GM12872 (cell line): ENCODE measurements around the gene SLC25A21.

Source experiments
- TF ChIP-seq, protein P1 (sequence below): IDR thresholded peaks from 3 replicates; pipeline ENCODE4 v1.5.1; 2011; ENCODE audit warnings: low read depth, mild to moderate bottlenecking, low read length, moderate library complexity; ENCODE audit not compliant: insufficient read depth

Gene SLC25A21

DNA sequence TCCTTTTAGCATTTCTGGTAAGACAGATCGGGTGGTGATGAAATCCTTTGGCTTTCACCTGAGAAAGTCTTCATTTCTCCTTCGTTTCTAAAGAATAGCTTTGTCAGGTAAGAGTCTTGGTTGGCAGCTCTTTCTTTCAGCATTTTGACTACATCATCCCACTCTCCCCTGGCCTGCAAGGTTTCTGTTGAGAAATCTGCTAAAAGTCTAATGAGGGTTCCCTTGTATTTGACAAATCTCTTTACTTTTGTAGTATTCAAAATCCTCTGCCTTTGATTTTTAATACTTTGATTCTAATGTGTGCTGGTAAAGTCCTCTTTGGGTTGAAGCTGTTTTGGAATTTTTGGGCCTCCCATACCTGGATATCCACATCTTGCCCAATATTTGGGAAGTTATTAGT is 390.5 kb downstream of the SLC25A21 start:
- TF ChIP-seq, protein P1, sequence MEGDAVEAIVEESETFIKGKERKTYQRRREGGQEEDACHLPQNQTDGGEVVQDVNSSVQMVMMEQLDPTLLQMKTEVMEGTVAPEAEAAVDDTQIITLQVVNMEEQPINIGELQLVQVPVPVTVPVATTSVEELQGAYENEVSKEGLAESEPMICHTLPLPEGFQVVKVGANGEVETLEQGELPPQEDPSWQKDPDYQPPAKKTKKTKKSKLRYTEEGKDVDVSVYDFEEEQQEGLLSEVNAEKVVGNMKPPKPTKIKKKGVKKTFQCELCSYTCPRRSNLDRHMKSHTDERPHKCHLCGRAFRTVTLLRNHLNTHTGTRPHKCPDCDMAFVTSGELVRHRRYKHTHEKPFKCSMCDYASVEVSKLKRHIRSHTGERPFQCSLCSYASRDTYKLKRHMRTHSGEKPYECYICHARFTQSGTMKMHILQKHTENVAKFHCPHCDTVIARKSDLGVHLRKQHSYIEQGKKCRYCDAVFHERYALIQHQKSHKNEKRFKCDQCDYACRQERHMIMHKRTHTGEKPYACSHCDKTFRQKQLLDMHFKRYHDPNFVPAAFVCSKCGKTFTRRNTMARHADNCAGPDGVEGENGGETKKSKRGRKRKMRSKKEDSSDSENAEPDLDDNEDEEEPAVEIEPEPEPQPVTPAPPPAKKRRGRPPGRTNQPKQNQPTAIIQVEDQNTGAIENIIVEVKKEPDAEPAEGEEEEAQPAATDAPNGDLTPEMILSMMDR, result no peak

DNA sequence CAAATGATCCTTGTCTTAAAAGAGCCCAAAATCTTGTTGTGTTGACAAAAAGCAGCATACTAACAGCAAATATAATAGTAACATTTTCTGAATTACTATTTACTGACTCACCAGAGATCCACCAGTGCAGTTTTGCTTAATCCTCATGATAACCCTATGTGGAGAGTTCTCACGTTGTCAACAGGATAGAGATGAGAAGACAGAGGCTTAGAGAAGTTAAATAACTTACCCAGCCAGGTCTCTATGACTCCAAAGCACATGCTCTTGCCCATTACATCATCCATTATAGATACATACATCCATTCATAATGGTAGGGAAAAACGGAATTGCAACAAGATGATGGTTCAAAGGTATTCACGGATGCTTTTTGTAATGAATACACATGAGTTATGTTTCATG is 398.8 kb downstream of the SLC25A21 start:
- TF ChIP-seq, protein P1, result no peak

DNA sequence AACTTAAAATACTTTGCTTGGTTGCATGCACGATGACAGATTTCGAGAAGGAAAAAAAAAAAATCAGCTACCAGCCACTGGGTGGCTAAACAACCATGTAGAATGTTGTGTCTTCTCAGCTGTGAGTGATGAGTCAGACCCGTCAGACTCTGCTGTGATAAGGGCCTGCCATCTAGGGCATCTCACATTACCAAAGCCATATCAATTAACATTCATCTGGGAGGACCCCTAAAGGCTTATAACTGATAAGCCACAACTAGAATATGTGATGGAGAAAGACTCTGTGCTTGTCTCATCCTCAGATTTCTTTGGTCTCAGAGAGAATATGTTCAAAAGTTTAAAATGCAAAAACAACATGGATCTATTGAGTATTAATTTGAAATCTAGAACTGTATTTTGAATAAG is 399.3 kb downstream of the SLC25A21 start:
- TF ChIP-seq, protein P1, result peak; percentile 7; the same call in 1 of the 3 replicates

DNA sequence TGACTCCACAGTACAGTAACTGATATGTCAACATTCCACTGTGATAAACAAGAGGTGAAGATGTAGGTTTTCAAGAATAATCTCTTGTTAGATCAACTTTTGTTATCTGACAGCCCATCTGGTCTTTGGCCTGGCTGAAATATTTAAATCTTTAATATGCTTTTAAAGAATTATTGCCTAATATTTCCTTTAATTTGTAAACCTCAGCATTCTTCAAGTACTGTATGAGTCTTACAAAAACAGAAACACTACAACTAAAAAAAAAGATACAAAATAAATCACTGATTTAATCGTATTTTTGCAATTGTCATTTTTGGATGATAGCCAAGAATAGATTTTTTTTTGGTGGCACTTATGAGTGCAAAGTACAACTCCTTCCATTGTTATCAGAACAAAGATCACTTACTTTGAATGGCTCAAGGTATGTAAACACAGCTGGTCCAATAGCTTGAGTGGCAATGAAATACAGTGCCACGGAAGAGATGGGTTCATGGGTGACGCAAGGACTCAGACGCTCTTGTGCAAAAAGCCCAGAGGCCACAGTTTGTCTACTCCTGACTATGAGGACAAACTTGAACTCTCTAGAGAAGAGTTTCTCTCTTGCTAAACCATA is 401.3 kb downstream of the SLC25A21 start:
- TF ChIP-seq, protein P1, result no peak

DNA sequence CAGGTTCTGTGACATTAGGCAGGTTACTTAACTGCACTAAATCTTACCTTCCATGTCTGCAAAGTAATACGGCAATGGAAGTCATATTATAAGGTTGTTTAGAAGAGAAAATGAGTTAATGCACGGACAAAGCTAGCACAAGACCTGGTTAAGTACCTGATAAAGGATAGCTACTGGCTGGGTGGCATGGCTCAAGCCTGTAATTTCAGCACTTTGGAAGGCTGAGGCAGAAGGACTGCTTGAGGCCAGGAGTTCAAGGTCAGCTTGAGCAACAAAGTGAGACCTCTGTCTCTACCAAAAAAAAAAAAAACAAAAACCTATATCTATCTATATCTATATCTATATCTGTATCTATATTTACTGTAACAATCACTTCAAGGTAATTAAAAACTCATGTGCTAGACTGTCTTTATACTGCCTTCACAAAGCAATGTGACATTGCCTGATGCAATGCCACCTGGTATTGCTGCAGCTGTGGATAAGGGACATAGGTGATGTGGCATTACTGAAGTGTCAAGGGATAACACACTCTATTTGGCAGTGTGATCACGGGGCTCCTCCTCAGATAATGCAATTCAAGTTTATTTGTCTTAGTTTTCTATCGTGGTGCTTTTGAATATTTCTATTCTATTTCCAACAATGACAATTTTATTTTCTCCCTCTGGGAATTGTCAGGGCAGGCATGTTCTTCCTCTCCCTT is 403.6 kb downstream of the SLC25A21 start:
- TF ChIP-seq, protein P1, result no peak

DNA sequence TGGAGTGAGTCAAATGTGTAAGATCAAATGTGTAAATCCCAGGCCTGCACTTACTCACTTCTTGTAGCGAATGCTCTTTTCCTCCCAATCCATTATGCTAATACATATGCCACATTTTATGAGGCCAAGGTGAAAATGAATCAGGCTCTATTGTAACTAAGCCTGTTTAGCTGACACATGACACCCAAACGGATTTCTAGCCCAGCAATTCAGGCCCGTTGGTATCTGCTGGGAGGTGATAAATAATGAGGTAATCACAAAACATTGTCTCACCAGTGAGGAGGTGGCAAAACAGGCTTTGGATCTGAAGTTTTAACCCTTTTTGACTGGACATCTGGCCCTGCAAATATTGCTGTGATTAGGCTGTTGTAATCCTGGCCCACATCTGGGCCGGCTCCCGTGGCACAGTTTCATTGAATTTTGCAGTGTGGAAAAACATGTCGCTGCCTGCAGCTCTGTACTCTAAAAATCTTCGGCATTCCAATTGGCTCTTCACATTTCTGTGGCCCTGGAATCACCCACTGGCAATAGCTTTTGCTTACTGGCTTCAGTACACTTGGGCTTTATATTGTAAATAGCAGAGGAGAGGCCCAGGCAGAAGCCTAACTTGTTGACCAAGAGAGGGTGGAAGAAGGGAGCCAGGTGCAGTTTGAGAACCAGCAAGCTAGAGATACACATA is 404.7 kb downstream of the SLC25A21 start:
- TF ChIP-seq, protein P1, result no peak

DNA sequence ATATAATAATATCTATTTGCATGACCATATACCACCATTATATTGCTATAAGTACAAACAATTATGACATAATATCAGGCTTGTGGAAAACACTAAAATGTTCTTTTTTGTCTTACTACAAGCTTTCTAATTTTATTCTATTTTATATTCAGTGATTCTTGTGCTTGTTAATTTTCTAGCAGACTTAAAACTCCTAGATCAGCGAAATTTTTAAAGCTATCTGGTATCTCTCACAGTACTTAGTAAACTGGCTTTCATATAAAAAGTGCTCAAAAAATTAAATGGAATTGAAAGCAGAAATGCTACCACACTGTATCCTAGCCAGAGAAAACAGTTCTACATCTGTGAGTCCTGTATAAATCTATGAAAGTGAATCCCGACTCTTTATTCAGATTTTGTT is 405.4 kb downstream of the SLC25A21 start:
- TF ChIP-seq, protein P1, result no peak
